K562 (cell line): ENCODE data around the gene MEGF11. TPM values are rescaled to one million over a fixed set of nuclear protein-coding genes. Genes with fewer than 3 reads are reported as not detected.

Experiments
- ATAC-seq: fragments of 200-7000 bp; cut with Tn5 transposase; 3 replicates; pipeline ENCODE4 v1.9.1; 2020; ENCODE audit warnings: moderate library complexity
- BruUV-seq: library from RNA; stranded (reverse); fragments of 400-500 nt; replicated peaks from 2 replicates; lab custom pipeline; 2021; lab: Mats Ljungman, UMichigan
- CTCF ChIA-PET: fragments of 300-600 bp; formaldehyde crosslinking; extraction: SDS; loops from one replicate; lab custom pipeline; 2021; ENCODE audit warnings: low intra/inter-chr PET ratio; lab: Yijun Ruan, JAX
- POLR2A ChIA-PET: fragments of 300-600, 350-650 bp; sonication (Branson Sonifier 250); formaldehyde crosslinking; extraction: SDS; loops from one replicate; lab custom pipeline; 2021; ENCODE audit warnings: antibody characterized with exemption, inconsistent platforms; lab: Yijun Ruan, JAX
- DNase-seq, 4 experiments: peaks; one replicate each; pipeline versions ENCODE4 v3.0.0 to v3.0.0-alpha.2; 2011 to 2018; ENCODE audit warnings: low spot score in 3 of 4, mixed read lengths in 3 of 4; ENCODE audit errors: extremely low read depth in 1 of 4
- FAIRE-seq: peaks from 2 replicates; lab custom pipeline; 2011; peaks lifted over from hg19 to GRCh38; lab: Jason Lieb, UNC
- H2AFZ ChIP-seq: 2 replicates; pipeline ENCODE4 v1.6.0; 2011; ENCODE audit warnings: low read depth, low read length, control low read depth, inconsistent platforms
- H3K27ac ChIP-seq: fragments of 200-600 bp; 3 replicates; pipeline ENCODE4 v1.8.0; 2011; ENCODE audit warnings: low read depth, mild to moderate bottlenecking, control low read depth, inconsistent platforms, low read length, moderate library complexity, mixed read lengths; ENCODE audit errors: extremely low read depth
- H3K27me3 ChIP-seq, 2 experiments: fragments of 300-600 bp in 1 of 2; 2 replicates in 1 of 2; 3 replicates in 1 of 2; pipeline versions ENCODE4 v1.6.0 to v1.8.0; 2011; ENCODE audit warnings: inconsistent platforms in 2 of 2, low read length in 2 of 2, mild to moderate bottlenecking in 1 of 2, mixed read lengths in 1 of 2, moderate library complexity in 1 of 2; ENCODE audit not compliant: control insufficient read depth in 2 of 2, insufficient read depth in 2 of 2
- H3K36me3 ChIP-seq: fragments of 300-600 bp; 3 replicates; pipeline ENCODE4 v1.8.0; 2011; ENCODE audit warnings: mild to moderate bottlenecking, low read length, inconsistent platforms; ENCODE audit not compliant: control insufficient read depth, insufficient read depth
- H3K4me1 ChIP-seq, 2 experiments: fragments of 200-600 bp in 1 of 2; replicated peaks in 1 of 2; 2 replicates in 1 of 2; 3 replicates in 1 of 2; pipeline versions ENCODE4 v1.5.1 to v1.8.0; 2011; ENCODE audit warnings: inconsistent platforms in 2 of 2, low read length in 2 of 2, mild to moderate bottlenecking in 1 of 2, mixed read lengths in 1 of 2, moderate library complexity in 1 of 2; ENCODE audit not compliant: control insufficient read depth in 2 of 2, insufficient read depth in 2 of 2
- H3K4me2 ChIP-seq: 2 replicates; pipeline ENCODE4 v1.6.1; 2011; ENCODE audit warnings: low read length, control low read depth, inconsistent platforms, mixed read lengths; ENCODE audit not compliant: insufficient read depth
- H3K4me3 ChIP-seq: fragments of 200-600 bp; sonication (generic), shearing (Covaris generic); 2 replicates; pipeline ENCODE4 v1.5.1; 2016; ENCODE audit warnings: control low read depth, inconsistent platforms
- H3K79me2 ChIP-seq: fragments of 200-600 bp; 3 replicates; pipeline ENCODE4 v1.8.0; 2011; ENCODE audit warnings: low read length, inconsistent platforms; ENCODE audit not compliant: control insufficient read depth, insufficient read depth
- H3K9ac ChIP-seq, 2 experiments: 2 replicates each; pipeline versions ENCODE4 v1.6.0 to v1.6.1; 2011; ENCODE audit warnings: low read depth in 2 of 2, low read length in 2 of 2, control low read depth in 1 of 2, inconsistent platforms in 1 of 2, mild to moderate bottlenecking in 1 of 2, mixed read lengths in 1 of 2; ENCODE audit not compliant: insufficient read depth in 1 of 2
- H3K9me1 ChIP-seq: one replicate; pipeline ENCODE4 v1.6.0; 2011; ENCODE audit warnings: inconsistent platforms, mild to moderate bottlenecking, low read length, moderate library complexity; ENCODE audit not compliant: control insufficient read depth, insufficient read depth
- H3K9me3 ChIP-seq: replicated peaks from 2 replicates; pipeline ENCODE4 v1.5.1; 2011; ENCODE audit warnings: low read depth, low read length, inconsistent platforms; ENCODE audit not compliant: control insufficient read depth, insufficient read depth
- H4K20me1 ChIP-seq: replicated peaks from 2 replicates; pipeline ENCODE4 v1.6.1; 2011; ENCODE audit warnings: low read length, inconsistent platforms, mixed read lengths; ENCODE audit not compliant: control insufficient read depth, insufficient read depth
- ARID3A ChIP-seq: IDR thresholded peaks from 2 replicates; pipeline ENCODE4 v1.6.1; 2012; ENCODE audit warnings: low read depth, low read length, improper control_type of control experiment, borderline replicate concordance
- GTF3C2 ChIP-seq: IDR thresholded peaks from 3 replicates; pipeline ENCODE4 v1.6.1; 2011; ENCODE audit warnings: borderline replicate concordance, mild to moderate bottlenecking, moderate library complexity; ENCODE audit not compliant: insufficient read length; ENCODE audit errors: extremely low read depth
- MLLT1 ChIP-seq, 2 experiments: fragments of 450-650 bp; IDR thresholded peaks; 2 replicates each; pipeline ENCODE4 v1.6.1; 2016
- SIRT6 ChIP-seq: IDR thresholded peaks from one replicate; pipeline ENCODE4 v1.6.1; 2012; ENCODE audit warnings: low read depth, mild to moderate bottlenecking, control low read depth, inconsistent platforms, low read length, moderate library complexity
- TOE1 ChIP-seq, 2 experiments: fragments of 450-650 bp in 1 of 2; sonication (generic) in 1 of 2; formaldehyde crosslinking in 1 of 2; IDR thresholded peaks; 2 replicates each; pipeline versions ENCODE4 v1.7.1 to v1.8.0; 2016 to 2022; ENCODE audit warnings: borderline replicate concordance in 2 of 2, mild to moderate bottlenecking in 2 of 2, antibody characterized with exemption in 1 of 2, inconsistent platforms in 1 of 2, low read depth in 1 of 2, missing genetic modification reagents in 1 of 2, moderate library complexity in 1 of 2
- ZNF277 ChIP-seq: fragments of 250-450 bp; sonication (Bioruptor Pico); IDR thresholded peaks from 2 replicates; pipeline ENCODE4 v1.8.0; 2022; ENCODE audit warnings: inconsistent platforms, mild to moderate bottlenecking, moderate library complexity, borderline replicate concordance
- ZNF3 ChIP-seq: fragments of 250-450 bp; sonication (Bioruptor Pico); IDR thresholded peaks from 2 replicates; pipeline ENCODE4 v1.5.0; 2021; ENCODE audit warnings: mild to moderate bottlenecking, moderate library complexity
- WGBS: fragments of 100-300 bp; shearing (Covaris generic); methylation state at CpG from one replicate; pipeline ENCODE4 v1.1.6; 2016; ENCODE audit warnings: low coverage, mixed read lengths; ENCODE audit not compliant: insufficient coverage; ENCODE audit errors: missing lambda C conversion rate; 5-methylcytosine and 5-hydroxymethylcytosine counted together
- in situ Hi-C: fragments of 300-500 bp; cut with MboI; formaldehyde crosslinking; loops from 4 replicates; pipeline ENCODE4 v1.15.0; 2018; ENCODE audit warnings: inconsistent platforms, mixed read lengths
- intact Hi-C: fragments of 100-400 bp; cut with micrococcal nuclease; formaldehyde crosslinking; loops from 2 replicates; pipeline ENCODE4 v1.14.2; 2022
- polyA plus RNA-seq, 8 experiments: library from polyadenylated mRNA; depleted of rRNA in 4 of 8; stranded (reverse) in 5 of 8; unstranded in 3 of 8; fragments of >200 nt; fragmentation: Nextera tagmentation in 2 of 8; fragmentation: Illumina TruSeq in 1 of 8; extraction: Ambion mirVana in 2 of 8; extraction: Trizol in 1 of 8; gene quantifications; 2 replicates each; pipeline versions ENCODE4 v1.2.1 to v1.2.3, GENCODE V29; 2011 to 2014; ENCODE audit warnings: inconsistent platforms in 1 of 8, missing spikeins in 1 of 8
- total RNA-seq, 7 experiments: library from RNA; depleted of rRNA in 6 of 7; stranded (reverse); fragments of >200 nt in 6 of 7; fragmentation: Illumina TruSeq in 2 of 7; extraction: Trizol in 2 of 7; gene quantifications; 2 replicates each; pipeline versions ENCODE4 v1.2.1 to v1.2.3, GENCODE V29; 2011 to 2021; ENCODE audit warnings: low replicate concordance in 1 of 7

The MEGF11 gene
- total and polyA plus RNA-seq, 9 of the 15 experiments (the other 6 are each of a cell fraction or from before 2014, with no cell fraction given) = 0.06 to 0.23 (median 0.20) TPM; not detected in 6

DNA sequence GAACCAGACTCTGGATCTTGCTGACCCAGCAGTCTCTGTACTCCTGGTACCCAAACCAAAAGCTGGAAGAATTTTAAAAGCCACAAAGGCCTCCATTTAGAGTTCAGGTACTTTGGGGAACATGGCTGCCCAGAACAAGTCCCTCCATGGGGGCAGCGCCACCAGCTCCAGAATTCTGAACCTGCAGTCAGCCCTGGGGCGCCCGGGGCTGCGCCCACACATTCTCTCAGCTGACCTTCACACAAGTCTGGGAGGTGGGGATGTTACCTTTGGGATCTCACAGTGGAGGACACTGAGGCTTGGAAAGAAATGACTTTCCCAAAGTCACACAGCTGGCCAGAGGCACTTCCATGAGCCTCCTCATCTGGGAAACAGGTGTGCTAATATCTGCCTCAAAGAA is 229.4 kb downstream of the MEGF11 start:
- no peak overlapping the region for H3K4me3 ChIP-seq
- POLR2A ChIA-PET = interaction anchor here (0.6 kb wide), 1 partner anchor 1230 kb away, joined by 4 read pairs; the partner anchor contains the start of genes AAGAB and IQCH
- 2% methylated on average over 4 of the region's 4 CpGs for whole genome bisulfite sequencing
- H3K9me1 ChIP-seq = no peaks in the 10 kb centered on the region
- no peak overlapping the region for H3K27ac ChIP-seq
- FAIRE-seq = no peak
- no peak overlapping the region for H2AFZ ChIP-seq
- H3K9me3 ChIP-seq = no peaks in the 10 kb centered on the region
- no peaks in the 10 kb centered on the region for H4K20me1 ChIP-seq
- no peaks in the 10 kb centered on the region for H3K36me3 ChIP-seq
- intact Hi-C loops (no loop called here), in situ Hi-C loops (no loop called here)
- DNase-seq = no peak
- no peak for ATAC-seq
- CTCF ChIA-PET = no interaction called here
- H3K4me2 ChIP-seq = no peak overlapping the region
- H3K79me2 ChIP-seq = no peaks in the 10 kb centered on the region
- peaks cover 0 to 42% of the 10 kb centered on the region in 2 experiments; a peak in 2 of 5 replicates for H3K27me3 ChIP-seq
- no peak overlapping the region for H3K9ac ChIP-seq
- no peaks in the 10 kb centered on the region; a peak in 1 of 5 replicates for H3K4me1 ChIP-seq
- no TSS peak for BruUV-seq
- TF ChIP-seq ARID3A (no peak), GTF3C2 (no peak), ZNF277 (CRISPR knock-in tag) (no peak), SIRT6 (no peak), MLLT1 (IDR thresholded peaks at IDR 0.05) (no peak), TOE1 (IDR thresholded peaks at IDR 0.05; ENCODE audit: borderline replicate concordance) (no peak), TOE1 (CRISPR knock-in tag; IDR thresholded peaks at IDR 0.05; ENCODE audit: borderline replicate concordance, low read depth) (no peak), ZNF3 (CRISPR knock-in tag) (no peak)
